Smooth muscle cell (in vitro differentiated cells): ENCODE measurements around the gene MRPS31. TPM values are rescaled to one million over a fixed set of nuclear protein-coding genes. Genes with fewer than 3 reads are reported as not detected.

Experiments
- DNase-seq: peaks from one replicate; lab custom pipeline; 2025; ENCODE audit not compliant: unreplicated experiment; lab: John Stamatoyannopoulos, UW
- H2AFZ ChIP-seq: fragments of 200-600 bp; sonication (generic); 2 replicates; pipeline ENCODE4 v1.6.0; 2016; ENCODE audit warnings: antibody characterized with exemption, low read depth, mild to moderate bottlenecking
- H3F3A ChIP-seq: fragments of 200-600 bp; sonication (generic); 2 replicates; pipeline ENCODE4 v1.6.0; 2017; ENCODE audit warnings: antibody characterized with exemption, low read depth
- H3K27ac ChIP-seq: fragments of 200-600 bp; sonication (generic); 2 replicates; pipeline ENCODE4 v1.5.1; 2016; ENCODE audit warnings: low read depth, mild to moderate bottlenecking
- H3K27me3 ChIP-seq: fragments of 200-600 bp; sonication (generic); 2 replicates; pipeline ENCODE4 v1.6.1; 2016; ENCODE audit warnings: low read depth, mild to moderate bottlenecking
- H3K36me3 ChIP-seq: fragments of 200-600 bp; sonication (generic); 2 replicates; pipeline ENCODE4 v1.5.1; 2016; ENCODE audit warnings: low read depth
- H3K4me1 ChIP-seq: fragments of 200-600 bp; sonication (generic); 2 replicates; pipeline ENCODE4 v1.5.1; 2016; ENCODE audit warnings: low read depth
- H3K4me2 ChIP-seq: fragments of 200-600 bp; sonication (generic); 2 replicates; pipeline ENCODE4 v1.6.0; 2016; ENCODE audit warnings: mild to moderate bottlenecking
- H3K4me3 ChIP-seq: fragments of 200-600 bp; sonication (generic); 2 replicates; pipeline ENCODE4 v1.5.1; 2016; ENCODE audit warnings: mild to moderate bottlenecking
- H3K79me2 ChIP-seq: fragments of 200-600 bp; sonication (generic); 2 replicates; pipeline ENCODE4 v1.6.0; 2016; ENCODE audit warnings: low read depth, mild to moderate bottlenecking
- H3K9ac ChIP-seq: fragments of 200-600 bp; sonication (generic); 2 replicates; pipeline ENCODE4 v1.6.0; 2016; ENCODE audit warnings: low read depth
- H3K9me3 ChIP-seq: fragments of 200-600 bp; sonication (generic); replicated peaks from 2 replicates; pipeline ENCODE4 v1.5.1; 2016; ENCODE audit warnings: low read depth
- H4K20me1 ChIP-seq: fragments of 200-600 bp; sonication (generic); 2 replicates; pipeline ENCODE4 v1.6.0; 2016; ENCODE audit warnings: low read depth
- WGBS: methylation state at CpG from one replicate; pipeline ENCODE4 v1.1.7; 2016; ENCODE audit warnings: low lambda C conversion rate; 5-methylcytosine and 5-hydroxymethylcytosine counted together
- polyA plus RNA-seq: library from polyadenylated mRNA; unstranded; fragments of >200 nt; fragmentation: Nextera tagmentation; extraction: Ambion mirVana; gene quantifications from 2 replicates; pipeline ENCODE4 v1.2.1, GENCODE V29; 2016
- total RNA-seq: library from RNA; depleted of rRNA; stranded (reverse); fragments of >200 nt; gene quantifications from 2 replicates; pipeline ENCODE4 v1.2.3, GENCODE V29; 2014
- TF ChIP-seq, protein P1 (sequence below): fragments of 200-600 bp; sonication (generic); IDR thresholded peaks from 2 replicates; pipeline ENCODE4 v1.5.1; 2017; ENCODE audit warnings: borderline replicate concordance, mild to moderate bottlenecking, antibody characterized with exemption; ENCODE audit not compliant: insufficient read depth, poor library complexity, severe bottlenecking

MRPS31 gene
- total and polyA plus RNA-seq, 2 experiments from 2014 or later, result 23.9 to 34.9 TPM

DNA sequence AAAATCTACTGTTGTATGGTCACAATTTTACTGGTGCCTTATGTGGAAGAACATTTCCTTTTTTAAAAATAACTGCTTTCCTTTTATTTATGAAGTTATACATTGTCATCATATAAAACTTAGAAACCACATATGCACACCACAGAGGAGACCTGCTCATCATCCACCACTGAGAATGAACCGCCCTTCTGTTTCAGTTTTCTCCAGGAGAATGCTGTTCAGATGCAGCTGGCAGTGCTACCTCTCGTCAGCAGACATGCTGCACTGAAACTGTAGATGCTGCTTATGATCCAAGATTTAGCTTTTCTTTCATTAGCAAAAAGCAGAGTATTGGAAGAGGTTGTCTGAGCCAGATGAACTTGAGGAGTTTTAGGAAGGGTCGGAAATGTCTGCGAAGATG is 28.5 kb upstream of the MRPS31 start:
- Histone ChIP-seq H3K27me3 (no peaks in the 10 kb centered on the region), H3K27ac (no peak overlapping the region), H3K4me3 (no peak overlapping the region), H3K9ac (no peak overlapping the region), H3K9me3 (no peaks in the 10 kb centered on the region), H3K79me2 (no peaks in the 10 kb centered on the region), H3K4me2 (no peak overlapping the region), H3F3A (no peaks in the 10 kb centered on the region), H2AFZ (no peak overlapping the region), H4K20me1 (no peaks in the 10 kb centered on the region), H3K36me3 (no peaks in the 10 kb centered on the region), H3K4me1 (no peaks in the 10 kb centered on the region)
- WGBS, result 95% methylated on average over 4 of the region's 4 CpGs
- TF ChIP-seq, protein P1, sequence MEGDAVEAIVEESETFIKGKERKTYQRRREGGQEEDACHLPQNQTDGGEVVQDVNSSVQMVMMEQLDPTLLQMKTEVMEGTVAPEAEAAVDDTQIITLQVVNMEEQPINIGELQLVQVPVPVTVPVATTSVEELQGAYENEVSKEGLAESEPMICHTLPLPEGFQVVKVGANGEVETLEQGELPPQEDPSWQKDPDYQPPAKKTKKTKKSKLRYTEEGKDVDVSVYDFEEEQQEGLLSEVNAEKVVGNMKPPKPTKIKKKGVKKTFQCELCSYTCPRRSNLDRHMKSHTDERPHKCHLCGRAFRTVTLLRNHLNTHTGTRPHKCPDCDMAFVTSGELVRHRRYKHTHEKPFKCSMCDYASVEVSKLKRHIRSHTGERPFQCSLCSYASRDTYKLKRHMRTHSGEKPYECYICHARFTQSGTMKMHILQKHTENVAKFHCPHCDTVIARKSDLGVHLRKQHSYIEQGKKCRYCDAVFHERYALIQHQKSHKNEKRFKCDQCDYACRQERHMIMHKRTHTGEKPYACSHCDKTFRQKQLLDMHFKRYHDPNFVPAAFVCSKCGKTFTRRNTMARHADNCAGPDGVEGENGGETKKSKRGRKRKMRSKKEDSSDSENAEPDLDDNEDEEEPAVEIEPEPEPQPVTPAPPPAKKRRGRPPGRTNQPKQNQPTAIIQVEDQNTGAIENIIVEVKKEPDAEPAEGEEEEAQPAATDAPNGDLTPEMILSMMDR, result no peak
- DNase-seq, result no peak

DNA sequence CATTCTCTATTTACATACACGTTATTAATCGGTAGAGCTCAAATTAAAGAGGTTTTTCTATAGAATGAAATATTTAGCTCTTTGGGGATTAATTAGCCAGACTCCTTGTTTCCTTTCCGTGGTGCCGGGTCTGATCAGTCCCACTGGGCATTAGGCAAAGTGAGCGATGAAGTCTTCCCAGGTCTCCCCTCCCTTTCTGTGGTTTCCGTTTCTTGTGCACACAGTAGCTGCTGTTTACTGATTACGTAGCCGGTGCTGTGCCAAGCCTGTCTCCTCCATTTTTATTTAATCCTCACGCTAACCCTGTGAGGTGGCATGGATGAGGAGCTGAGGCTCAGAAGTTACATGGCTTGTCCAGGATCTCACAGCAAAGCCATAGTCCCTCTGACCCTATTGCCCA is 27.4 kb upstream of the MRPS31 start:
- no peak for DNase-seq
- WGBS, result 98% methylated on average over 9 of the region's 9 CpGs
- TF ChIP-seq, protein P1, result no peak
- Histone ChIP-seq H4K20me1 (no peaks in the 10 kb centered on the region), H3K9me3 (no peaks in the 10 kb centered on the region), H3K27me3 (no peaks in the 10 kb centered on the region), H3K36me3 (no peaks in the 10 kb centered on the region), H3K4me2 (no peak overlapping the region), H3K4me3 (no peak overlapping the region), H3F3A (no peaks in the 10 kb centered on the region), H3K4me1 (no peaks in the 10 kb centered on the region), H3K9ac (no peak overlapping the region), H3K79me2 (no peaks in the 10 kb centered on the region), H3K27ac (no peak overlapping the region), H2AFZ (no peak overlapping the region)

GRCh38 chr13:40796649-40797048 is 25.7 kb upstream of the MRPS31 start:
- TF ChIP-seq, protein P1, result no peak
- Histone ChIP-seq H4K20me1 (no peaks in the 10 kb centered on the region), H3K4me1 (no peaks in the 10 kb centered on the region), H3K9me3 (no peaks in the 10 kb centered on the region), H3K36me3 (no peaks in the 10 kb centered on the region), H3K79me2 (no peaks in the 10 kb centered on the region), H3K27ac (no peak overlapping the region), H3K27me3 (no peaks in the 10 kb centered on the region), H2AFZ (no peak overlapping the region), H3K4me2 (no peak overlapping the region), H3K9ac (no peak overlapping the region), H3F3A (no peaks in the 10 kb centered on the region), H3K4me3 (no peak overlapping the region)
- WGBS, result 95% methylated on average over 6 of the region's 6 CpGs
- DNase-seq, result no peak

DNA sequence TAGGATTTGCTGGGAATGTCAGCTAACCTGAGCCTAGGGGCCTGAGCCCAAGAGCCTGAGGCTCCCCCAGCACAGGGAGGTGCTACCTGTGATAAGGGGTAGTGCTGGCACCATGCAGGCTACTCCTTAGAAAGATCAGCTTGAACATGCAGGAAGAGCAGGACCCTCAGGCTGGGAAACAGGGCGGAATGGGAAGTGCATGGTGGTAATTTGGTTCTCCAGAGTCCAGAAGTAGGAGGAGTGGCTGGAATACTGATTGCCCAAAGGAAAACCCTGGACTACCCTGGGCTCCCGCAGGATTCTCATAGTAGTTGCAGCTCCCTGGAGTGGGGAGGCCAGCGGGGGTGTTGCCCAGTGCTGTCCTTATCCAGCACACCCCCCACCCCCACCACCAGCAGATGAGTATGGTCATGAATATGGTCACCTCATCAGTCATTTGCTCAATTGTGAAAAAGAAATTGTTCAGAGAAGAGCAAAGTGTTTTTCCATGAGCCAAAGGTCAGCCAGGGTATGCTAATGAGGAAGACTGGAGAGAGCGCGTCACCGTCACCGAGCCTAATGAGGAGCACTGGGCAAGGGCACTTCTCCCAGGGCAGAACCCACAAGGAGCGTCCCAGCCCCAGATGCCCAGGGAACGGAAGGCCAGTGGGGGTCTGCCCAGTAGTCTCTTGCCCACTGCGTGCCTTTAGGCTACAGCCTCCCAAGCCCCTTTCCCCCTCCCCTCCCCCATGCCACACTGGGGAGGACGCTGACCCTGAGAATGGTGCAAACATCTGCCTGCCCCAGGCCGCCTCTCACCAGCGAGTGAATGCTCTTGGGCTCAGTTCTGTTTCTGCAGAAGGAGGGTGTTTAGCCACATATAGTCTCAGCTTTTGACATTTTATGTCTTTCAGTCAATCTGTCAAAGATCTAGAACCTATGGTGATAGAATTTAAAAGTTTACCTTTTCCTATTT is 23.7 kb upstream of the MRPS31 start:
- Histone ChIP-seq H3K9me3 (no peaks in the 10 kb centered on the region), H3F3A (no peaks in the 10 kb centered on the region), H3K4me2 (no peak overlapping the region), H3K4me3 (no peak overlapping the region), H3K4me1 (no peaks in the 10 kb centered on the region), H3K36me3 (no peaks in the 10 kb centered on the region), H3K9ac (no peak overlapping the region), H2AFZ (no peak overlapping the region), H3K27me3 (no peaks in the 10 kb centered on the region), H4K20me1 (no peaks in the 10 kb centered on the region), H3K79me2 (peaks cover 7% of the 10 kb centered on the region), H3K27ac (no peak overlapping the region)
- 95% methylated on average over 13 of the region's 13 CpGs for WGBS
- TF ChIP-seq, protein P1, result no peak
- no peak for DNase-seq
